Right lobe of liver (tissue), 4 donors: ENCODE data around the gene GSG1L.

ENCODE experiments used
- POLR2A ChIP-seq: fragments of 450-650 bp; IDR thresholded peaks from one replicate; pipeline ENCODE4 v1.6.1; 2017; ENCODE audit warnings: antibody characterized with exemption, mild to moderate bottlenecking
- TF ChIP-seq, protein P1 (sequence below), 4 donors: fragments of 200-600 bp in 3 of 4; fragments of 450-650 bp in 1 of 4; IDR thresholded peaks; one replicate each; pipeline versions ENCODE4 v1.5.1 to v1.8.0; 2016 to 2022; ENCODE audit warnings: antibody characterized with exemption in 4 of 4, mild to moderate bottlenecking in 2 of 4
- donor health status: DM: no; HTN: no; CAD: no.
- donor health status: DM: no; HTN: no; CAD: no.
- donor health status: DM: no; HTN: yes; CAD: no.

DNA sequence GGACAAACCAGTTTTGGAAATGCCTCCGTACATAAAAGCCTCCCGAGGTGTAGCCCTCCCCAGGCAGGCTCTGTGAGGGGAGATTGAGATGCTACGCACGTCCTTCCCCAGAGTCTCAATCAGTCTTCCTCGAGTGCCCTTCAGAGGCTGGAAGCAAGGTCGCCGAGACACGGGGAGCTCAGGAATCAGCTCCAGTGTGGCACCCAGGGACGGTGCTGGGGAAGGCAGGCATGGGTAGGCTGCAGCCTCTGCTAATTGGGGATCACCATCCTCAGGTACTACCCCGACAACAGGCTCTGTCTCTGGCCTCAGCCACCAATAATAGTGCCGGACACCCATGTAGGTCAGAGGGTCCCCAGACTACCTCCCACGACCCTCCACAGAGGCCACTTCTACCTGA, 28.1 kb upstream of the GSG1L start:
- TF ChIP-seq POLR2A = no peak
- TF ChIP-seq, protein P1, sequence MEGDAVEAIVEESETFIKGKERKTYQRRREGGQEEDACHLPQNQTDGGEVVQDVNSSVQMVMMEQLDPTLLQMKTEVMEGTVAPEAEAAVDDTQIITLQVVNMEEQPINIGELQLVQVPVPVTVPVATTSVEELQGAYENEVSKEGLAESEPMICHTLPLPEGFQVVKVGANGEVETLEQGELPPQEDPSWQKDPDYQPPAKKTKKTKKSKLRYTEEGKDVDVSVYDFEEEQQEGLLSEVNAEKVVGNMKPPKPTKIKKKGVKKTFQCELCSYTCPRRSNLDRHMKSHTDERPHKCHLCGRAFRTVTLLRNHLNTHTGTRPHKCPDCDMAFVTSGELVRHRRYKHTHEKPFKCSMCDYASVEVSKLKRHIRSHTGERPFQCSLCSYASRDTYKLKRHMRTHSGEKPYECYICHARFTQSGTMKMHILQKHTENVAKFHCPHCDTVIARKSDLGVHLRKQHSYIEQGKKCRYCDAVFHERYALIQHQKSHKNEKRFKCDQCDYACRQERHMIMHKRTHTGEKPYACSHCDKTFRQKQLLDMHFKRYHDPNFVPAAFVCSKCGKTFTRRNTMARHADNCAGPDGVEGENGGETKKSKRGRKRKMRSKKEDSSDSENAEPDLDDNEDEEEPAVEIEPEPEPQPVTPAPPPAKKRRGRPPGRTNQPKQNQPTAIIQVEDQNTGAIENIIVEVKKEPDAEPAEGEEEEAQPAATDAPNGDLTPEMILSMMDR (IDR thresholded peaks at IDR 0.05) = no peak
